Posterior cingulate gyrus (tissue), 11 donors: ENCODE results near the gene PWWP2B.

Experiments
- DNase-seq, 10 donors: peaks; one replicate each; pipeline versions ENCODE4 v3.0.0 to v3.0.0-alpha.2; 2020 to 2021; ENCODE audit warnings: mixed read lengths in 3 of 10
- intact Hi-C: fragments of 100-400 bp; cut with DNase I; formaldehyde crosslinking; loops from one replicate; pipeline ENCODE4 v1.15.1; 2023

Gene PWWP2B

DNA sequence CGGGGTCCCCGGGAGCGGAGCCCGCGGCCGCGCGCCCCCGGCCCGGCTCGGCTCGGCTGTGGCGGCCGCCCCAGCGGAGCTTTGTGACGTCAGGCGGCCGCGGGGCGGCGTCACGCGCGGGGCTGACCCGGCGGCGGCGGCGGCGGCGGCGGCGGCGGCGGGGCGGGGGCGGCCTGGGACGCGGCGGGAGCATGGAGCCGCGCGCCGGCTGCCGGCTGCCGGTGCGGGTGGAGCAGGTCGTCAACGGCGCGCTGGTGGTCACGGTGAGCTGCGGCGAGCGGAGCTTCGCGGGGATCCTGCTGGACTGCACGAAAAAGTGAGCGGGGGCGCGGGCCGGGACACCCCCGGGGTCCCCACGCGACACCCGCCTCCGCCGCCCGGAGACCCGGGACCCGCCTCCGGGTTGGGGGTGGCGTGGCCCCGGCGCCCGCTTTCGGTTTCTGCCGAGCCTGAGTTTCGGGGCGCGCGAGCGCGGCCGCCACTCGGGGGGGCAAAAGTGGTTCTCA lies at the start of gene PWWP2B:
Gene PWWP2B (plus strand): TSS at position 165 of the 506 bp plus-strand sequence. CDS start 27 bp downstream, at position 192.
- intact Hi-C loops = loop anchor here (10.0 kb wide), 1 partner anchor 138 kb away; the partner anchor contains the start of gene INPP5A
- DNase-seq = peak in 4 of 10 donors; percentile 55 to 91 (median 80)

GRCh38 chr10:132347211-132347930 lies 49.6 kb upstream of the PWWP2B start:
- peak in 3 of 10 donors; percentile 40 to 78 (median 58) for DNase-seq
- intact Hi-C loops = no loop called here

DNA sequence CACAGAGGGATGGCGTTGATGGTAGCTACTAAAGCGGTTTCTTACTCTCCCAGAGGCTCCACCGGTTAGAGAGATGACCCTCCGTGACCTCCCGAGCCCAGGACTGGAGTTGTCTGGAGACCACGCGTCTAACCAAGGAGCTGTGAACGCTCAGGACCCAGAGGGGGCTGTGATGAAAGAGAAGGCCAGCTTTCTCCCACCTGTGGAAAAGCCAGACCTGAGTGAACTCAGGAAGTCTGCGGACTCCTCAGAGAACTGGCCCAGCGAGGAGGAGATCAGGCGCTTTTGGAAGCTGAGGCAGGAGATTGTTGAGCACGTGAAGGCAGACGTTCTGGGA lies 49.1 kb upstream of the PWWP2B start:
- intact Hi-C loops = no loop called here
- peak in 3 of 10 donors; percentile 21 to 49 (median 42) for DNase-seq

GRCh38 chr10:132349766-132350165 lies 47.2 kb upstream of the PWWP2B start:
- intact Hi-C loops = no loop called here
- peak in 2 of 10 donors; percentile 45 to 66 for DNase-seq

GRCh38 chr10:132350391-132350790 lies 46.6 kb upstream of the PWWP2B start:
- peak in 3 of 10 donors; percentile 35 to 46 (median 39) for DNase-seq
- intact Hi-C loops = no loop called here

- DNase-seq = peak in 3 of 10 donors; percentile 49 to 71 (median 62)
- intact Hi-C loops = no loop called here
Observed at GRCh38 chr10:132350946-132351345, 46.1 kb upstream of the PWWP2B start.

- DNase-seq = peak in 3 of 10 donors; percentile 59 to 73 (median 72)
- intact Hi-C loops = loop anchor here (1.0 kb wide), 1 partner anchor 128 kb away; no protein-coding TSS in a partner anchor
Observed at GRCh38 chr10:132351611-132352010, 45.4 kb upstream of the PWWP2B start.

DNA sequence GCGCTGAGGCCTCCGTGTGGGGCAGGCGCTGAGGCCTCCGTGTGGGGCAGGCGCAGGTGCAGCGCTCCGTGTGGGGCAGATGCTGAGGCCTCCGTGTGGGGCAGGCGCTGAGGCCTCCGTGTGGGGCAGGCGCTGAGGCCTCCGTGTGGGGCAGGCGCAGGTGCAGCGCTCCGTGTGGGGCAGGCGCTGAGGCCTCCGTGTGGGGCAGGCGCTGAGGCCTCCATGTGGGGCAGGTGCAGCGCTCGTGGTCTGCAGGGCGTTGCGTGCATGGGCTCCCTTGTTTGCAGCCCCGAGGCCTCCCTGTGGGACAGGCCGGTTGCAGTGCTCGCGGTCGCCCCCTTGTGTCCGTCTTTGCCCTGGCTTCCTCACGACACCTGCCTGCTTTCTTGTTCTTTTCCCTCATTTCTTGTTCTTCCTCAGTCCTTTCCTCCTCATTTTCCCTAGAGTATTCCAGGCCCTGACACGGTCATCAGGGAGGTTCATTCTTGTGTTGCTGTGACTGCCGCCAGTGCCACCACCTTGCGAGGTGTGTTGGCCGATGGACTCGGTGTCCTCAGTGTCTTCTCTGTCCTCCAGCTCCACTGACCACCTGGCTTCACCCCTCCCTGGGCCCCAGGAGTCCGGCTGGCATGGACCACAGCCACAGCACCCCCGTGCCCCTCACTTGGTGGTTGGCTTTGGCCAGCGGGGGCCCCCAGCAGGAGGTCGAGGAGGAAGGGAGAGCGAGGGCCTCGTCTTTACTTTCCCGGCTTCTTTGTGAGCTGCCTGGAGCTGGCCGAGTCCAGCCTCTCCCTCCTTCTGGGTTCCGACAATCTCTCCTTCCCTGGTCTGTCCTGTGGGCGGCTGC lies 44.3 kb upstream of the PWWP2B start:
- intact Hi-C loops = loop anchor here (1.0 kb wide), 1 partner anchor 129 kb away; no protein-coding TSS in a partner anchor
- DNase-seq = peak in 9 of 10 donors; percentile 69 to 96 (median 83)

DNA sequence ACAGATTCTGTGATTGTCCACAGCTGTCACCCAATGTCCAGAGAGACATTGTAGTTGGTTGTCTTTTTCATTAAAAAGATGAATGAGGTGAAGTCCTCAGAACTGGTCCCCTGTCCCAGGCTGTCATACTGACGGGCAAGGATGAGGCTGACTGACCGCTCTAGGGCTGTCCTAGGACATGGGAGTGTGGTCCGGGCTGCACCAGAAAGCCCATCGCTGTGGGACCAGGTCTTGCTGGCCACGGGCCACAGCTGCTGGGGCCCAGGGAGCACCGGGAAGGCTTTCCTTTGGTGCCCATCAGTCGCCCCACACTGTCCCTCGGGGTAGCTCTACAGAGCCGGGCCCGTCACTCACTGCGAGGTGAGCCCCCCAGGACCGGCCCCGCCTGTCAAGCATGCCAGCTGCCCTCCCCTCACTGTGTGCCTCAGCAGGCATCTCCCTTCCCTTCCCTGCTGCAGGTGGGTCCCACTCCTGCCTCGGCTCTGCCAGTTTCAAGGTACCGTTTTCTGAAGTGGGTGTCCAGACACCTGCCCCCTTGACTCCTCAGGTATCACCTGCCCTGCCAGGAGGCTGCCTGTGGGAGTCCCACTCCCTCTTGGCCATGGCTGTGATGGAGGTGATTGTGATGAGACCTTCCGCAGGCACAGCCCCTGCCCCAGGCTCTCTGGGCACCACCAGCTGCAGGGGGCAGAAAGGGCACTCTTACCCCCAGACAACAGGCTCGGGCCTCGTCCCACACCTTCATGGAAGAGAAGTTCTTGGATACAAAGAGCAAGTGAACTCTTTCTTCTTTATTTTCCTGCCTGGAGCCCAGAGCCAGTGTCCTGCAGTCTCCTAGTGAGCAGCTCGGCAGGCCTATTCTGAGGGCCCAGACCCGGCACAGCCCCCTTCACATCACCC lies 43.3 kb upstream of the PWWP2B start:
- peak in 3 of 10 donors; percentile 42 to 67 (median 54) for DNase-seq

DNA sequence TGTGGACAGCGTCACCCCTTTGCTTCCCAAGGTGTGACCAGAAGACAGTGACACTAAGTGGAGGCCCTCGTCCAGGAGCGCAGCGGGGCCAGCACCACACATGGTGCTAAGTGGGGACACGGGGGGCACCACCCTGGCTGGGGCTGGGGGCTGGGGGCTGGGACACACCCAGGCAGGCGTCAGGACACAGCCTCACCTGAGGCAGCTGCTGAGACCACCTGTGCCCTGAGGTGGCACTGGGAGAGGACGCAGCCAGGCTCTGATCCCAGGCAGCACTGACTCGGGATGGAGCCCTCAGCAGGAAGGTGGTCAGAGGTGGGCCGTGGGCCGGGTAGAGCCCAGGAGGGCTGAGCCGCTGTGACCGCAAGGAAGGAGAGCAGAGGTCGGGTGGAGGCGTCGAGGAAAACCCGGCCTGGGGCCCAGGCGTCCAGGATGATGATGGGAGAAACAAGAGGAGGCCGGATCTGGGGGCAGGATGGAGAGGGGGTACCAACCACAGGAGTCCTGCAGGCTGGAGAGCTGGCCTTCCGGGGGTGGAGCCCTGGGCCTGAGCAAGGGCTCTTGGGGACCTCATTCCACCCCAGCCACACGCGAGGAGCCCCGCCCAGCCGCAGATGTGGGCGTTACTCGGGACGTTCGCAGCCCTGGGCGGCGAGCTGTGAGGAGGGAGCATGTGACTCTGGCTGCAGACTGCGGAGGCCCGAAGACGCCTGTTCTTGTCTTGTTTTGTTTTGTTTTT lies 42.5 kb upstream of the PWWP2B start:
- intact Hi-C loops = no loop called here
- DNase-seq = peak in 3 of 10 donors; percentile 86 to 91 (median 91)

More for the DNA sequence above, 43.3 kb upstream of the PWWP2B start:
- intact Hi-C loops = no loop called here

DNA sequence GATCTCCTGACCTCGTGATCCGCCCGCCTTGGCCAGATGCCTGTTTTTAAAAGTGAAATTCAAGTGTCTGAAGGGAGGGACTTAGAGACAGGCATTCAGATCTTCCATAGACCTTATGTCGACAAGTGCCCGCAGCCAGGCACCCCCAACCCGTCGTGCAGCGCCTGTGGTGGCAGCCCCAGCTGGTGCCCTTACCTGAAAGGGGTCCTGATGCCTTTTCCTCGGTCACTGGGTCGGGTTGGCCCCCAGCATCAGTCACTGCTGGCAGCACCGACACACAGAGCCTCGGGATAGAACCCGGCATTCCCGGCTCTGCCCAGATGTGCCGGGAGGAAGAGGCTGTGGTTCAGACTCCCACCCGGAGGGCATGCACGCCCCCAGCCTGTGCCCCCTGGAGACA lies 41.7 kb upstream of the PWWP2B start:
- intact Hi-C loops = no loop called here
- peak in 3 of 10 donors; percentile 49 to 84 (median 62) for DNase-seq

DNA sequence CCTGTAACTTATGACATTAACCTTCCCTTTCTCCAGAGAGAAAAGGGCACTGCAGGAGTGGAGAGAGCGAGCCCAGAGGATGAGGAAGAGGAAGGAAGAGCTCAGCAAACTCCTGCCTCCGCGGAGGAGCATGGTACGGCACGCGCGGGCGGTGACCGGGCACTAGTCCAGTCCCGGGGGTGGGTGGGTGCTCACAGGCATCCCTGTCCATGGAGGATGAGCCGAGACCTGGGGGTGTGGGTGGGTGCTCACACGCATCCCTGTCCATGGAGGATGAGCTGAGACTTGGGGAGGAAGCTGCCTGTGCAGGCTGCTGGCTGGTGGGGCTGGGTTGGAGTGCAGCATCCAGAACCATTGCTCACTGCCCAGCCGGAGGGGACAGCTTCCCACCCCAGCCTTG lies 41.2 kb upstream of the PWWP2B start:
- intact Hi-C loops = no loop called here
- peak in 6 of 10 donors; percentile 25 to 94 (median 80) for DNase-seq

- DNase-seq = peak in 3 of 10 donors; percentile 11 to 46 (median 34)
- intact Hi-C loops = no loop called here
Observed at GRCh38 chr10:132356621-132357195, 40.3 kb upstream of the PWWP2B start.

GRCh38 chr10:132357286-132358058 lies 39.5 kb upstream of the PWWP2B start:
- peak in 3 of 10 donors; percentile 31 to 63 (median 42) for DNase-seq
- intact Hi-C loops = no loop called here

- peak in 3 of 10 donors; percentile 46 to 73 (median 48) for DNase-seq
- intact Hi-C loops = no loop called here
Observed at GRCh38 chr10:132359305-132360040, 37.5 kb upstream of the PWWP2B start.

- DNase-seq = peak in 3 of 10 donors; percentile 75 to 87 (median 84)
- intact Hi-C loops = no loop called here
Observed at GRCh38 chr10:132360766-132361447, 36.1 kb upstream of the PWWP2B start.
